ENCODE measurements around the gene TMEM17. TPM values are rescaled to one million over a fixed set of nuclear protein-coding genes. Genes with fewer than 3 reads are reported as not detected.

The TMEM17 gene
- total RNA-seq (2014; rRNA removed; shearing (Covaris generic)), result 1.4 TPM in 1 of 2 replicates, not detected in the other
- not detected in 2 replicates for total RNA-seq (2022)
- Bru-seq, nascent RNA, result percentile 16 among the genes with signal in this experiment
- BruChase-seq, experiment 1, labeled RNA remaining after a 6-hour chase, result not detected
- percentile 16 among the genes with signal in this experiment for BruChase-seq, experiment 2, labeled RNA remaining after a 2-hour chase
- long read RNA-seq, result 0 reads

- H2AFZ ChIP-seq (ENCODE audit: low read length), result peak within 1 kb of the TSS; percentile 60
- H3K4me1 ChIP-seq (ENCODE audit: insufficient read depth, low read length, poor library complexity, severe bottlenecking), result no peaks in the 10 kb centered on the region
- H3K9me2 ChIP-seq (ENCODE audit: insufficient read depth, low read length), result no peaks in the 10 kb centered on the region
- peak; percentile 50 for DNase-seq (ENCODE audit: low spot score)
- peak within 1 kb of the TSS; percentile 73 for H3K4me3 ChIP-seq (ENCODE audit: low read depth, low read length, poor library complexity, severe bottlenecking)
- POLR2A ChIA-PET, result no interaction called here
- no peak within 1 kb of the TSS for H3K27ac ChIP-seq (ENCODE audit: low read depth, low read length, poor library complexity, severe bottlenecking)
- intact Hi-C loops (cut with micrococcal nuclease; ENCODE audit: unreplicated experiment), result no loop called here
- no peaks in the 10 kb centered on the region for H3K79me2 ChIP-seq (ENCODE audit: insufficient read depth, low read depth, low read length)
- CTCF ChIA-PET (ENCODE audit: unreplicated experiment), result no interaction called here
- H4K20me1 ChIP-seq (ENCODE audit: insufficient read depth, low read length), result no peaks in the 10 kb centered on the region
- H3K9me3 ChIP-seq (ENCODE audit: low read length), result no peaks in the 10 kb centered on the region
- no TSS peak for BruUV-seq (replicated peaks)
- TF ChIP-seq CTCF (conservative IDR thresholded peaks at IDR 0.05; ENCODE audit: low read length) (no peak), EZH2phosphoT487 (IDR thresholded peaks at IDR 0.05; ENCODE audit: borderline replicate concordance, low read depth, low read length) (no peak)
- no peaks in the 10 kb centered on the region for H3K36me3 ChIP-seq (ENCODE audit: insufficient read depth, low read length)
- H3K4me2 ChIP-seq (ENCODE audit: low read length), result peak within 1 kb of the TSS; percentile 58
Measured at GRCh38 chr2:62505750-62506420, at the start of gene TMEM17. Gene TMEM17, minus strand, starts transcription at chr2:62506195. Its CDS starts 66 bp downstream, at chr2:62506129.

GRCh38 chr2:62554440-62554839, 48.4 kb upstream of the TMEM17 start:
- POLR2A ChIA-PET, result no interaction called here
- no TSS peak for BruUV-seq (replicated peaks)
- Histone ChIP-seq H3K4me2 (ENCODE audit: low read length) (no peak overlapping the region), H3K36me3 (ENCODE audit: insufficient read depth, low read length) (no peaks in the 10 kb centered on the region), H3K79me2 (ENCODE audit: insufficient read depth, low read depth, low read length) (no peaks in the 10 kb centered on the region), H3K27ac (ENCODE audit: low read depth, low read length, poor library complexity, severe bottlenecking) (no peak overlapping the region), H3K4me3 (ENCODE audit: low read depth, low read length, poor library complexity, severe bottlenecking) (no peak overlapping the region), H3K9me3 (ENCODE audit: low read length) (no peaks in the 10 kb centered on the region), H2AFZ (ENCODE audit: low read length) (no peak overlapping the region), H3K9me2 (ENCODE audit: insufficient read depth, low read length) (no peaks in the 10 kb centered on the region), H3K4me1 (ENCODE audit: insufficient read depth, low read length, poor library complexity, severe bottlenecking) (no peaks in the 10 kb centered on the region), H4K20me1 (ENCODE audit: insufficient read depth, low read length) (no peaks in the 10 kb centered on the region)
- CTCF ChIA-PET (ENCODE audit: unreplicated experiment), result no interaction called here
- no peak for TF ChIP-seq EZH2phosphoT487 (IDR thresholded peaks at IDR 0.05; ENCODE audit: borderline replicate concordance, low read depth, low read length)
- TF ChIP-seq CTCF (conservative IDR thresholded peaks at IDR 0.05; ENCODE audit: low read length), result no peak
- DNase-seq (ENCODE audit: low spot score), result no peak
- intact Hi-C loops (cut with micrococcal nuclease; ENCODE audit: unreplicated experiment), result no loop called here

- H3K4me2 ChIP-seq (ENCODE audit: low read length), result no peak overlapping the region
- H3K9me3 ChIP-seq (ENCODE audit: low read length), result no peaks in the 10 kb centered on the region
- no peaks in the 10 kb centered on the region for H3K36me3 ChIP-seq (ENCODE audit: insufficient read depth, low read length)
- no peak overlapping the region for H3K4me3 ChIP-seq (ENCODE audit: low read depth, low read length, poor library complexity, severe bottlenecking)
- no peaks in the 10 kb centered on the region for H3K9me2 ChIP-seq (ENCODE audit: insufficient read depth, low read length)
- DNase-seq (ENCODE audit: low spot score), result no peak
- intact Hi-C loops (cut with micrococcal nuclease; ENCODE audit: unreplicated experiment), result no loop called here
- no peaks in the 10 kb centered on the region for H4K20me1 ChIP-seq (ENCODE audit: insufficient read depth, low read length)
- H3K79me2 ChIP-seq (ENCODE audit: insufficient read depth, low read depth, low read length), result no peaks in the 10 kb centered on the region
- ChIA-PET POLR2A (no interaction called here), CTCF (ENCODE audit: unreplicated experiment) (interaction anchor here (0.6 kb wide), 2 partner anchors 18 to 484 kb away, joined by 5 to 7 read pairs; no protein-coding TSS in a partner anchor)
- no peak for TF ChIP-seq CTCF (conservative IDR thresholded peaks at IDR 0.05; ENCODE audit: low read length)
- no peak for TF ChIP-seq EZH2phosphoT487 (IDR thresholded peaks at IDR 0.05; ENCODE audit: borderline replicate concordance, low read depth, low read length)
- H3K27ac ChIP-seq (ENCODE audit: low read depth, low read length, poor library complexity, severe bottlenecking), result no peak overlapping the region
- H3K4me1 ChIP-seq (ENCODE audit: insufficient read depth, low read length, poor library complexity, severe bottlenecking), result no peaks in the 10 kb centered on the region
- no TSS peak for BruUV-seq (replicated peaks)
- no peak overlapping the region for H2AFZ ChIP-seq (ENCODE audit: low read length)
Measured at GRCh38 chr2:62550461-62550860, 44.5 kb upstream of the TMEM17 start.
